Measurements from ENCODE around the gene KLHDC3. TPM values are rescaled to one million over a fixed set of nuclear protein-coding genes. Genes with fewer than 3 reads are reported as not detected.

The KLHDC3 gene
- total and polyA plus RNA-seq, 2 of the 13 experiments (the other 11 are each of a cell fraction or from before 2014, with no cell fraction given): 78.3 to 91.5 TPM

- 0 out of 2 replicates have a peak, but pooled peaks have one; percentile 20 for TF ChIP-seq CAMTA2 (CRISPR knock-in tag; IDR thresholded peaks at IDR 0.05; ENCODE audit: borderline replicate concordance)
- TF ChIP-seq KDM5B (CRISPR knock-in tag; IDR thresholded peaks at IDR 0.05; ENCODE audit: borderline replicate concordance): peak; percentile 58; the same call in 1 of the 2 replicates
- TF ChIP-seq IRF2 (CRISPR knock-in tag; IDR thresholded peaks at IDR 0.05): peak; percentile 36; the same call in 1 of the 2 replicates
- TF ChIP-seq HMG20A (CRISPR knock-in tag; IDR thresholded peaks at IDR 0.05; ENCODE audit: borderline replicate concordance): no peak
- TF ChIP-seq ZNF235 (CRISPR knock-in tag; IDR thresholded peaks at IDR 0.05; ENCODE audit: borderline replicate concordance): peak; percentile 90; the same call in 1 of the 2 replicates
- peak; percentile 89 for TF ChIP-seq PHF8 (CRISPR knock-in tag; IDR thresholded peaks at IDR 0.05)
- no peak for TF ChIP-seq MTA1 (CRISPR knock-in tag; IDR thresholded peaks at IDR 0.05; ENCODE audit: borderline replicate concordance)
- TF ChIP-seq ZNF770 (CRISPR knock-in tag; IDR thresholded peaks at IDR 0.05): 0 out of 2 replicates have a peak, but pooled peaks have one; percentile 1
- TF ChIP-seq HCFC1 (IDR thresholded peaks at IDR 0.05; ENCODE audit: low read depth, low read length): no peak
- TF ChIP-seq THAP9 (CRISPR knock-in tag; IDR thresholded peaks at IDR 0.05; ENCODE audit: borderline replicate concordance): peak; percentile 41
- no peak for TF ChIP-seq TERF1 (CRISPR knock-in tag; IDR thresholded peaks at IDR 0.05)
- TF ChIP-seq CREB3 (CRISPR knock-in tag; IDR thresholded peaks at IDR 0.05): peak; percentile 92
- no peak for TF ChIP-seq LCORL (IDR thresholded peaks at IDR 0.05)
- TF ChIP-seq LCORL (CRISPR knock-in tag; IDR thresholded peaks at IDR 0.05): peak; percentile 72; the same call in 1 of the 2 replicates
- TF ChIP-seq GTF2F1 (IDR thresholded peaks at IDR 0.05; ENCODE audit: low read length): no peak
- TF ChIP-seq CREM (IDR thresholded peaks at IDR 0.05): peak; percentile 73
- no peak for TF ChIP-seq CREM (CRISPR knock-in tag; IDR thresholded peaks at IDR 0.05)
- TF ChIP-seq ZNF256 (CRISPR knock-in tag; conservative IDR thresholded peaks at IDR 0.05): peak; percentile 67; the same call in 1 of the 2 replicates
- no peak for TF ChIP-seq E2F5 (CRISPR knock-in tag; conservative IDR thresholded peaks at IDR 0.05)
- TF ChIP-seq MIXL1 (CRISPR knock-in tag; IDR thresholded peaks at IDR 0.05): 0 out of 2 replicates have a peak, but pooled peaks have one; percentile 25
- TF ChIP-seq ARNT2 (CRISPR knock-in tag; IDR thresholded peaks at IDR 0.05; ENCODE audit: low read depth): peak; percentile 49; the same call in 1 of the 2 replicates
- peak; percentile 70 for TF ChIP-seq AHR (CRISPR knock-in tag; IDR thresholded peaks at IDR 0.05)
These were observed 29.8 kb upstream of the KLHDC3 start, which contains the start of gene PPP2R5D (continued) for GRCh38 chr6:42984001-42984923.
